ENCODE results near the gene SLC4A4. TPM values are rescaled to one million over a fixed set of nuclear protein-coding genes. Genes with fewer than 3 reads are reported as not detected.

Gene SLC4A4
- total RNA-seq, 1 experiment from 2014 or later, result 0.92 TPM

DNA sequence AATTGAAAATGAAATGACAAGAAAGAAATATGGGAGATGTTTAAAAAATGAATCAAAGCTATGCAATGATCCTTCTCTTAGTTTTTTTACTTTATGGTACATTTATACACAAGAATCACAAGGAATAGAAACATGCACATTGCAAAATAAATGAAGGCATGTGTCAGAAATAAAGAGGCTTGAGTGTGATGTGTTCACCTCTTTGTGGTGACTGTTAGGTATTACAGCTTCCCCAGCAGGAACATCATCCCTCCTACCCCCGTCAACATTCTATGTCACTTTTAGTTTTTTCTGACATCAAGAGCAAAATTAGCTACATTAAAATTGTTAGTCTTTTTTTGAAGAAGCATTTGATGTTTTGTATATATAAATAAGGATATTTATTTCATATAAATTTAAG, 214.8 kb downstream of the SLC4A4 start:
- Histone ChIP-seq H2BK12ac (ENCODE audit: insufficient read length, low read depth, low read length) (no peak overlapping the region), H2AK5ac (ENCODE audit: insufficient read length, low read length) (no peak overlapping the region), H3K79me1 (ENCODE audit: insufficient read depth, low read depth, low read length, poor library complexity, severe bottlenecking) (no peaks in the 10 kb centered on the region), H3K4ac (ENCODE audit: low read depth, low read length) (no peak overlapping the region), H2BK120ac (ENCODE audit: low read depth, low read length, poor library complexity, severe bottlenecking) (no peak overlapping the region), H3K18ac (ENCODE audit: insufficient read length, low read depth, low read length) (no peak overlapping the region), H4K8ac (replicated peaks; ENCODE audit: insufficient read length, low read depth, low read length) (no peak overlapping the region), H2AFZ (ENCODE audit: low read length) (no peak overlapping the region), H4K5ac (ENCODE audit: insufficient read length, low read depth, low read length) (no peak overlapping the region), H2BK20ac (ENCODE audit: low read depth, low read length, poor library complexity, severe bottlenecking) (no peak overlapping the region), H3K56ac (ENCODE audit: insufficient read length, low read depth, low read length) (no peak overlapping the region), H3K79me2 (ENCODE audit: insufficient read depth, low read length) (no peaks in the 10 kb centered on the region), H3K9me3 (ENCODE audit: control insufficient read depth, low read depth, low read length) (no peaks in the 10 kb centered on the region), H3K27me3 (ENCODE audit: insufficient read depth, low read length) (no peaks in the 10 kb centered on the region), H4K20me1 (ENCODE audit: control insufficient read depth, insufficient read depth, insufficient read length) (no peaks in the 10 kb centered on the region), H2BK5ac (ENCODE audit: insufficient read length, low read length) (no peak overlapping the region), H3K23me2 (ENCODE audit: insufficient read length, low read depth, low read length, poor library complexity, severe bottlenecking) (no peaks in the 10 kb centered on the region), H3K27ac (ENCODE audit: insufficient read length, low read depth, low read length) (no peak overlapping the region), H3K4me1 (ENCODE audit: insufficient read depth, low read length) (no peaks in the 10 kb centered on the region), H4K91ac (ENCODE audit: insufficient read length, low read depth, low read length) (no peak overlapping the region), H2BK15ac (ENCODE audit: low read depth, low read length) (no peak overlapping the region), H3K14ac (ENCODE audit: insufficient read depth, low read length) (no peak overlapping the region), H3K4me2 (ENCODE audit: insufficient read depth, insufficient read length, low read length) (no peak overlapping the region), H3K23ac (ENCODE audit: insufficient read length, low read depth, low read length) (no peak overlapping the region), H3T11ph (ENCODE audit: low read length) (no peak overlapping the region), H3K9ac (ENCODE audit: extremely low read depth, insufficient read length, low read length) (no peak overlapping the region)
- no peaks in the 10 kb centered on the region for H3K9me3 Mint-ChIP-seq
- DNase-seq, result no peak
- TF ChIP-seq, protein P1, sequence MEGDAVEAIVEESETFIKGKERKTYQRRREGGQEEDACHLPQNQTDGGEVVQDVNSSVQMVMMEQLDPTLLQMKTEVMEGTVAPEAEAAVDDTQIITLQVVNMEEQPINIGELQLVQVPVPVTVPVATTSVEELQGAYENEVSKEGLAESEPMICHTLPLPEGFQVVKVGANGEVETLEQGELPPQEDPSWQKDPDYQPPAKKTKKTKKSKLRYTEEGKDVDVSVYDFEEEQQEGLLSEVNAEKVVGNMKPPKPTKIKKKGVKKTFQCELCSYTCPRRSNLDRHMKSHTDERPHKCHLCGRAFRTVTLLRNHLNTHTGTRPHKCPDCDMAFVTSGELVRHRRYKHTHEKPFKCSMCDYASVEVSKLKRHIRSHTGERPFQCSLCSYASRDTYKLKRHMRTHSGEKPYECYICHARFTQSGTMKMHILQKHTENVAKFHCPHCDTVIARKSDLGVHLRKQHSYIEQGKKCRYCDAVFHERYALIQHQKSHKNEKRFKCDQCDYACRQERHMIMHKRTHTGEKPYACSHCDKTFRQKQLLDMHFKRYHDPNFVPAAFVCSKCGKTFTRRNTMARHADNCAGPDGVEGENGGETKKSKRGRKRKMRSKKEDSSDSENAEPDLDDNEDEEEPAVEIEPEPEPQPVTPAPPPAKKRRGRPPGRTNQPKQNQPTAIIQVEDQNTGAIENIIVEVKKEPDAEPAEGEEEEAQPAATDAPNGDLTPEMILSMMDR (conservative IDR thresholded peaks at IDR 0.05), result peak; percentile 67
- no peak overlapping the region for H3K4me3 Mint-ChIP-seq
- H3K4me1 Mint-ChIP-seq, result peaks cover 13 to 16% of the 10 kb centered on the region in 2 experiments
- H3K27ac Mint-ChIP-seq, result no peak overlapping the region
- no peaks in the 10 kb centered on the region for H3K27me3 Mint-ChIP-seq (ENCODE audit: low read depth)
- H3K36me3 Mint-ChIP-seq (ENCODE audit: insufficient read depth in 1 of 3, low read depth in 3 of 3), result no peaks in the 10 kb centered on the region
- WGBS (ENCODE audit: extremely low coverage, insufficient read length, low lambda C conversion rate), result no CpG with 5 or more reads among the region's 1 CpG

All from H9 (cell line).